ENCODE results near the gene OSBPL3.

DNA sequence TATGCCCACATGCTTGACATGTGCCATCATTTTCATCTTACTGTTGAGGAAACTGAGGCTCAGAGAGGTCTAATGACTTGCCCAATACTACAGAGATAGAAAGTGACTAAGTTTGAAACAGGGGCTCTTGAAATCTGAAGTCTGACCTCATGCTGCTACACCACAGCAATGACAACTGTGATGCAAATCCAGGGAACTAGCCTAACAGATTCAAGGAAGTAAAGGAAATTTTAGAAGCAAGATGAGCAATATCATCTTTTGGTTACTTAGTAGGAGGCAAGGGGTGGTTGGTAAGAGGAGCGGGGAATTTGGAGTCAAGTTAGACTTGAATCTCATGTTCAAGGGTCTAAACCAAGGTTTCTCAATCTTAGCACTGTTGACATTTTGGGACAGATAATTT lies 26.3 kb upstream of the OSBPL3 start:
- TF ChIP-seq, protein P1, sequence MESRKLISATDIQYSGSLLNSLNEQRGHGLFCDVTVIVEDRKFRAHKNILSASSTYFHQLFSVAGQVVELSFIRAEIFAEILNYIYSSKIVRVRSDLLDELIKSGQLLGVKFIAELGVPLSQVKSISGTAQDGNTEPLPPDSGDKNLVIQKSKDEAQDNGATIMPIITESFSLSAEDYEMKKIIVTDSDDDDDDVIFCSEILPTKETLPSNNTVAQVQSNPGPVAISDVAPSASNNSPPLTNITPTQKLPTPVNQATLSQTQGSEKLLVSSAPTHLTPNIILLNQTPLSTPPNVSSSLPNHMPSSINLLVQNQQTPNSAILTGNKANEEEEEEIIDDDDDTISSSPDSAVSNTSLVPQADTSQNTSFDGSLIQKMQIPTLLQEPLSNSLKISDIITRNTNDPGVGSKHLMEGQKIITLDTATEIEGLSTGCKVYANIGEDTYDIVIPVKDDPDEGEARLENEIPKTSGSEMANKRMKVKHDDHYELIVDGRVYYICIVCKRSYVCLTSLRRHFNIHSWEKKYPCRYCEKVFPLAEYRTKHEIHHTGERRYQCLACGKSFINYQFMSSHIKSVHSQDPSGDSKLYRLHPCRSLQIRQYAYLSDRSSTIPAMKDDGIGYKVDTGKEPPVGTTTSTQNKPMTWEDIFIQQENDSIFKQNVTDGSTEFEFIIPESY (IDR thresholded peaks at IDR 0.05; ENCODE audit: extremely low read depth, insufficient replicate concordance, low read length) = no peak
- TF ChIP-seq JUND (IDR thresholded peaks at IDR 0.05) (no peak), POLR2A (IDR thresholded peaks at IDR 0.05; ENCODE audit: borderline replicate concordance, extremely low read depth, insufficient read depth, insufficient read length) (no peak), SRF (IDR thresholded peaks at IDR 0.05; ENCODE audit: low read depth) (no peak), EZH2 (IDR thresholded peaks at IDR 0.05) (no peak), POLR2AphosphoS5 (IDR thresholded peaks at IDR 0.05; ENCODE audit: low read depth, low read length) (no peak)
- TF ChIP-seq, protein P2, sequence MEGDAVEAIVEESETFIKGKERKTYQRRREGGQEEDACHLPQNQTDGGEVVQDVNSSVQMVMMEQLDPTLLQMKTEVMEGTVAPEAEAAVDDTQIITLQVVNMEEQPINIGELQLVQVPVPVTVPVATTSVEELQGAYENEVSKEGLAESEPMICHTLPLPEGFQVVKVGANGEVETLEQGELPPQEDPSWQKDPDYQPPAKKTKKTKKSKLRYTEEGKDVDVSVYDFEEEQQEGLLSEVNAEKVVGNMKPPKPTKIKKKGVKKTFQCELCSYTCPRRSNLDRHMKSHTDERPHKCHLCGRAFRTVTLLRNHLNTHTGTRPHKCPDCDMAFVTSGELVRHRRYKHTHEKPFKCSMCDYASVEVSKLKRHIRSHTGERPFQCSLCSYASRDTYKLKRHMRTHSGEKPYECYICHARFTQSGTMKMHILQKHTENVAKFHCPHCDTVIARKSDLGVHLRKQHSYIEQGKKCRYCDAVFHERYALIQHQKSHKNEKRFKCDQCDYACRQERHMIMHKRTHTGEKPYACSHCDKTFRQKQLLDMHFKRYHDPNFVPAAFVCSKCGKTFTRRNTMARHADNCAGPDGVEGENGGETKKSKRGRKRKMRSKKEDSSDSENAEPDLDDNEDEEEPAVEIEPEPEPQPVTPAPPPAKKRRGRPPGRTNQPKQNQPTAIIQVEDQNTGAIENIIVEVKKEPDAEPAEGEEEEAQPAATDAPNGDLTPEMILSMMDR (IDR thresholded peaks at IDR 0.05 in 2 of 3, conservative IDR thresholded peaks at IDR 0.05 in 1 of 3; ENCODE audit: borderline replicate concordance in 1 of 3, insufficient read depth in 1 of 3, low read depth in 2 of 3, low read length in 2 of 3) = no peak
- TF ChIP-seq, protein P3, sequence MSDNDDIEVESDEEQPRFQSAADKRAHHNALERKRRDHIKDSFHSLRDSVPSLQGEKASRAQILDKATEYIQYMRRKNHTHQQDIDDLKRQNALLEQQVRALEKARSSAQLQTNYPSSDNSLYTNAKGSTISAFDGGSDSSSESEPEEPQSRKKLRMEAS (IDR thresholded peaks at IDR 0.05) = no peak
- TF ChIP-seq, protein P4, sequence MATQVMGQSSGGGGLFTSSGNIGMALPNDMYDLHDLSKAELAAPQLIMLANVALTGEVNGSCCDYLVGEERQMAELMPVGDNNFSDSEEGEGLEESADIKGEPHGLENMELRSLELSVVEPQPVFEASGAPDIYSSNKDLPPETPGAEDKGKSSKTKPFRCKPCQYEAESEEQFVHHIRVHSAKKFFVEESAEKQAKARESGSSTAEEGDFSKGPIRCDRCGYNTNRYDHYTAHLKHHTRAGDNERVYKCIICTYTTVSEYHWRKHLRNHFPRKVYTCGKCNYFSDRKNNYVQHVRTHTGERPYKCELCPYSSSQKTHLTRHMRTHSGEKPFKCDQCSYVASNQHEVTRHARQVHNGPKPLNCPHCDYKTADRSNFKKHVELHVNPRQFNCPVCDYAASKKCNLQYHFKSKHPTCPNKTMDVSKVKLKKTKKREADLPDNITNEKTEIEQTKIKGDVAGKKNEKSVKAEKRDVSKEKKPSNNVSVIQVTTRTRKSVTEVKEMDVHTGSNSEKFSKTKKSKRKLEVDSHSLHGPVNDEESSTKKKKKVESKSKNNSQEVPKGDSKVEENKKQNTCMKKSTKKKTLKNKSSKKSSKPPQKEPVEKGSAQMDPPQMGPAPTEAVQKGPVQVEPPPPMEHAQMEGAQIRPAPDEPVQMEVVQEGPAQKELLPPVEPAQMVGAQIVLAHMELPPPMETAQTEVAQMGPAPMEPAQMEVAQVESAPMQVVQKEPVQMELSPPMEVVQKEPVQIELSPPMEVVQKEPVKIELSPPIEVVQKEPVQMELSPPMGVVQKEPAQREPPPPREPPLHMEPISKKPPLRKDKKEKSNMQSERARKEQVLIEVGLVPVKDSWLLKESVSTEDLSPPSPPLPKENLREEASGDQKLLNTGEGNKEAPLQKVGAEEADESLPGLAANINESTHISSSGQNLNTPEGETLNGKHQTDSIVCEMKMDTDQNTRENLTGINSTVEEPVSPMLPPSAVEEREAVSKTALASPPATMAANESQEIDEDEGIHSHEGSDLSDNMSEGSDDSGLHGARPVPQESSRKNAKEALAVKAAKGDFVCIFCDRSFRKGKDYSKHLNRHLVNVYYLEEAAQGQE (IDR thresholded peaks at IDR 0.05; ENCODE audit: low read depth) = no peak

Data from HCT116 (cell line).